Common myeloid progenitor, CD34-positive (primary cell): ENCODE results near the gene GOLGA1.

ENCODE experiments used
- CTCF ChIA-PET: fragments of 350-600 bp; sonication (Branson Sonifier 250); formaldehyde crosslinking; loops from one replicate; lab custom pipeline; 2021; ENCODE audit warnings: antibody characterized with exemption; lab: Charles Lee
- POLR2A ChIA-PET: fragments of 350-600 bp; sonication (Branson Sonifier 250); formaldehyde crosslinking; loops from one replicate; lab custom pipeline; 2021; ENCODE audit warnings: antibody characterized with exemption; lab: Charles Lee
- DNase-seq, 3 donors: peaks; one replicate each; pipeline versions ENCODE4 v3.0.0 to v3.0.0-alpha.2; 2013
- H3K27ac ChIP-seq, 2 experiments: 1 replicate in 1 of 2; 2 replicates in 1 of 2; pipeline ENCODE4 v1.7.0; 2013; ENCODE audit warnings: inconsistent platforms in 2 of 2, low read length in 2 of 2, mild to moderate bottlenecking in 2 of 2, low read depth in 1 of 2, moderate library complexity in 1 of 2; ENCODE audit not compliant: severe bottlenecking in 2 of 2, insufficient read depth in 1 of 2, poor library complexity in 1 of 2
- H3K27me3 ChIP-seq, 5 experiments: replicated peaks in 2 of 5; 1 replicate in 3 of 5; 2 replicates in 2 of 5; pipeline versions ENCODE4 v1.6.1 to v1.7.0; 2013; ENCODE audit warnings: low read length in 4 of 5, mild to moderate bottlenecking in 2 of 5, moderate library complexity in 2 of 5, inconsistent platforms in 1 of 5; ENCODE audit not compliant: insufficient read depth in 5 of 5, control insufficient read depth in 4 of 5
- H3K36me3 ChIP-seq, 4 experiments: 1 replicate in 2 of 4; 2 replicates in 2 of 4; pipeline versions ENCODE4 v1.6.1 to v1.7.0; 2013; ENCODE audit warnings: low read length in 3 of 4, control low read depth in 1 of 4, mild to moderate bottlenecking in 1 of 4; ENCODE audit not compliant: control insufficient read depth in 4 of 4, insufficient read depth in 4 of 4
- H3K4me1 ChIP-seq, 4 experiments: 1 replicate in 3 of 4; 2 replicates in 1 of 4; pipeline versions ENCODE4 v1.6.1 to v1.7.1; 2013; ENCODE audit warnings: low read length in 3 of 4, mild to moderate bottlenecking in 3 of 4, control low read depth in 1 of 4, inconsistent platforms in 1 of 4, moderate library complexity in 1 of 4; ENCODE audit not compliant: control insufficient read depth in 4 of 4, insufficient read depth in 4 of 4; ENCODE audit errors: control extremely low read depth in 1 of 4
- H3K4me3 ChIP-seq, 7 experiments: 1 replicate in 4 of 7; 2 replicates in 3 of 7; pipeline versions ENCODE4 v1.5.1 to v1.7.0; 2013; ENCODE audit warnings: mild to moderate bottlenecking in 7 of 7, low read length in 6 of 7, moderate library complexity in 6 of 7, inconsistent platforms in 2 of 7, low read depth in 2 of 7, control low read depth in 1 of 7; ENCODE audit not compliant: insufficient read depth in 4 of 7, control insufficient read depth in 1 of 7; ENCODE audit errors: extremely low read depth in 1 of 7
- H3K9me3 ChIP-seq, 5 experiments: 1 replicate in 4 of 5; 2 replicates in 1 of 5; pipeline versions ENCODE4 v1.6.1 to v1.7.1; 2013; ENCODE audit warnings: low read length in 4 of 5, mild to moderate bottlenecking in 2 of 5, inconsistent platforms in 1 of 5, low read depth in 1 of 5, moderate library complexity in 1 of 5; ENCODE audit not compliant: control insufficient read depth in 4 of 5, insufficient read depth in 2 of 5; ENCODE audit errors: control extremely low read depth in 1 of 5
- WGBS: methylation state at CpG from one replicate; pipeline ENCODE4 v1.1.5; 2013; ENCODE audit not compliant: insufficient coverage; 5-methylcytosine and 5-hydroxymethylcytosine counted together

The GOLGA1 gene

DNA sequence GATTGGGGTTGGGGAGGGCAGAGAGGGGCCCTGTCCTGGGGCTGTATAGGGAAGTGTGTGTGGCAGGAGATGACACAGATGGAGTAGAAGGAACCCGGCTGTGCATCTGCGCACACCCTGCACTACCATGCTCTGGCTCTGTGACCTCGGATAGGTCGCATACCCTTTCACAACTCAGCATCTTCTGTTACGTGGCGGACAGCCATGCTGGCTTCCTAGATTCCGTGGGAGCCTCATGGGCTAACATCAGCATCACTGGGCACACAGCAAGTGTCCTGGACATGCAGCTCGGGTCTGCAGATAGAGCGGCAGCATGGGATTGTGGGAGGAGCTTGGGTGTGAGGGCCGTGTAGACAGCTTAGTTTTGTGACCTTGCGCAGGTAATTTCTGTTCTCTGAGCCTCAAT is 69.7 kb downstream of the GOLGA1 start:
- POLR2A ChIA-PET = interaction anchor here (1.6 kb wide), 1 partner anchor 11 kb away, joined by 4 read pairs; no protein-coding TSS in a partner anchor

DNA sequence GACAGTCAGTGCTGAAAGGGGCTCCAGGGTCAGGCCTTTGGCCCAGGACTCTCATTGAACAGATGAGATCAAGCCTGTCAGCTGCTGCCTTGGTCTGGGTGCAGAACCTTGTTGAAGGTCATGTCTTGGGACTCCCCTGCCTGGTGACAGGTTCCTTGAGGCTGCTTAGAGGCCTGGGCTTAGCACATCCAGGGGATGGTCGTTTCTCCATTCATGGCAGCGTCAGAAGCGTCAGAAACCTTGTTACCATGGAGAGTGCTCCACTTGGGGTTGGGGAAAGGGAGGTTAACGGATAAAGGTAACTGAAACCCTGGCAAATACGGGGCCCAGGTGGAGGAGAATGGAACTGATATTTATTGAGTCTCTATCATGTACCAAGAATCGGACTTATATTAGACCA is 70.2 kb downstream of the GOLGA1 start:
- 46% methylated on average over 4 of the region's 6 CpGs for WGBS
- peak overlapping the region; percentile 95 to 98 for H3K27ac ChIP-seq
- no peaks in the 10 kb centered on the region for H3K27me3 ChIP-seq
- POLR2A ChIA-PET = no interaction called here
- H3K4me1 ChIP-seq = peaks cover 9 to 38% (median 33%) of the 10 kb centered on the region in 4 experiments
- CTCF ChIA-PET = interaction anchor here (0.6 to 2.3 kb wide), 5 partner anchors 10 to 254 kb away, joined by 3 to 9 read pairs (median 4); no protein-coding TSS in a partner anchor
- peak overlapping the region; percentile 18 to 95 (median 91) for H3K4me3 ChIP-seq
- H3K36me3 ChIP-seq = peaks cover 3 to 43% (median 30%) of the 10 kb centered on the region in 4 experiments
- H3K9me3 ChIP-seq = no peaks in the 10 kb centered on the region
- peak in 2 of 3 donors; percentile 20 to 33 for DNase-seq

More for the DNA sequence above, 69.7 kb downstream of the GOLGA1 start:
- Histone ChIP-seq H3K36me3 (peaks cover 3 to 46% (median 33%) of the 10 kb centered on the region in 4 experiments), H3K4me1 (peaks cover 9 to 38% (median 33%) of the 10 kb centered on the region in 4 experiments), H3K27ac (peak overlapping the region; percentile 95 to 98), H3K4me3 (peak overlapping the region in 6 of 7 experiments; percentile 35 to 95 (median 92)), H3K9me3 (no peaks in the 10 kb centered on the region), H3K27me3 (no peaks in the 10 kb centered on the region)
- WGBS = 76% methylated on average over 11 of the region's 11 CpGs
- DNase-seq = peak in 1 of 3 donors; percentile 17
- CTCF ChIA-PET = interaction anchor here (0.6 to 1.3 kb wide), 3 partner anchors 10 to 254 kb away, joined by 3 to 5 read pairs (median 3); no protein-coding TSS in a partner anchor

DNA sequence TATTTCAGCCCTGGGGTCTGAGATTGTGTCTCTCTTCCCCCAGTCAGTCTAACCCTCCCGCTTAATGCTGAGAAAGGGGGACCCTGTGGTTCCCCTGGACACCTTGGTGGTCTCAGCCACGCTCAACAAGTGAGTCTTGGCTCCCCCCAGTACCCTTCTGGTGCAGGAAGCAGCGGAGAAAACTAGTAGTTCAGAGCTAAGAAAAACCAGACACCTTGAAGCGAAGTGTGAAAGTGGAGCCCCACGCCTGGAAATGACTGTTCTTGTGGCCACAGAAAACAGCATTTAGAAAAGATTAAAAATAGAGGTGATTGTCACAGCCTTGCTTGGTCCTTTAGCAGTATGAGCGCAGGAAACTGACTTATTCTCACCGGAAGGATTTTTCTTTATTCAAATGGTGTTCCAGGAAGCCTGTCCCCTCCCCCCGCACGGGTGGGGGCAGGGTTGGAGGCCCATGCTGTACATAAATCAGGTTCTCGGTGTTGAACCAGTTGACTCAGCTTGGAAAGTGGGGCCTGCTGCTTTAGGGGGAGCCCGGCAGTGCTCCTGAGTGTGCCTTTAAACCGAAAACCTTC is 70.8 kb downstream of the GOLGA1 start:
- POLR2A ChIA-PET = interaction anchor here (0.5 kb wide), 1 partner anchor 80 kb away, joined by 3 read pairs; no protein-coding TSS in a partner anchor
- peaks cover 9 to 38% (median 33%) of the 10 kb centered on the region in 4 experiments for H3K4me1 ChIP-seq
- H3K27me3 ChIP-seq = no peaks in the 10 kb centered on the region
- peaks cover 3 to 36% (median 23%) of the 10 kb centered on the region in 4 experiments for H3K36me3 ChIP-seq
- peak overlapping the region; percentile 95 to 98 for H3K27ac ChIP-seq
- CTCF ChIA-PET = interaction anchor here (1.2 to 2.3 kb wide), 2 partner anchors 12 to 24 kb away, joined by 4 to 9 read pairs; no protein-coding TSS in a partner anchor
- WGBS = 0% methylated on average over 10 of the region's 12 CpGs
- H3K4me3 ChIP-seq = peak overlapping the region; percentile 83 to 95 (median 92)
- peak; percentile 53 to 84 (median 84) for DNase-seq
- no peaks in the 10 kb centered on the region for H3K9me3 ChIP-seq

DNA sequence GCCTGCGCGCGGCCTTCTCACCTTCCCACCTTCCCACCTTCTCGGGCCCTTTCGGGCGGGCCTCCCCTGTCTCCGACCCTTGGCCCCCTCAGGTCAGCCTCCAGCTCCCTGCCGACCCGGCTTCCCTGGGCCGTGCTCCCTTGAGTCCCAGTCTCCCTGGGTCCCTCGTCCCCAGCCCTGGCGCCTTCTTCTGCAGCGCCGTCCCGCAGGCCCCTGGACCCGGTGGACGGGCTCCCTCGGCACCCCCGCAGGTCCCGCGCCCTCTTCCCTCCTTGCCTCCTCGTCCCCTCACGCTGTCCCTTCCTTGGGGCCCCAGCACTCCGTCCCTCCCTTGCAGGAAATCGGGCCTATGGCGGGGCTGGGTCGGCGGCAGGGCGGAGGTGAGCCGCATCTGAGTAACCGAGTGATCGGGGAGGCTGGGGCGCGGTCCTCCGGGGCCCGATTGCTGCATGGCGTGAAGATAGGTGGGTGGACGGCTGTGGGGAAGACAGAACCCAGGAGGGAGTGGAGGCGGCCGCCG is 71.4 kb downstream of the GOLGA1 start:
- CTCF ChIA-PET = interaction anchor here (0.9 to 2.3 kb wide), 3 partner anchors 12 to 24 kb away, joined by 3 to 9 read pairs (median 4); partner anchors contain the start of gene WDR38

DNA sequence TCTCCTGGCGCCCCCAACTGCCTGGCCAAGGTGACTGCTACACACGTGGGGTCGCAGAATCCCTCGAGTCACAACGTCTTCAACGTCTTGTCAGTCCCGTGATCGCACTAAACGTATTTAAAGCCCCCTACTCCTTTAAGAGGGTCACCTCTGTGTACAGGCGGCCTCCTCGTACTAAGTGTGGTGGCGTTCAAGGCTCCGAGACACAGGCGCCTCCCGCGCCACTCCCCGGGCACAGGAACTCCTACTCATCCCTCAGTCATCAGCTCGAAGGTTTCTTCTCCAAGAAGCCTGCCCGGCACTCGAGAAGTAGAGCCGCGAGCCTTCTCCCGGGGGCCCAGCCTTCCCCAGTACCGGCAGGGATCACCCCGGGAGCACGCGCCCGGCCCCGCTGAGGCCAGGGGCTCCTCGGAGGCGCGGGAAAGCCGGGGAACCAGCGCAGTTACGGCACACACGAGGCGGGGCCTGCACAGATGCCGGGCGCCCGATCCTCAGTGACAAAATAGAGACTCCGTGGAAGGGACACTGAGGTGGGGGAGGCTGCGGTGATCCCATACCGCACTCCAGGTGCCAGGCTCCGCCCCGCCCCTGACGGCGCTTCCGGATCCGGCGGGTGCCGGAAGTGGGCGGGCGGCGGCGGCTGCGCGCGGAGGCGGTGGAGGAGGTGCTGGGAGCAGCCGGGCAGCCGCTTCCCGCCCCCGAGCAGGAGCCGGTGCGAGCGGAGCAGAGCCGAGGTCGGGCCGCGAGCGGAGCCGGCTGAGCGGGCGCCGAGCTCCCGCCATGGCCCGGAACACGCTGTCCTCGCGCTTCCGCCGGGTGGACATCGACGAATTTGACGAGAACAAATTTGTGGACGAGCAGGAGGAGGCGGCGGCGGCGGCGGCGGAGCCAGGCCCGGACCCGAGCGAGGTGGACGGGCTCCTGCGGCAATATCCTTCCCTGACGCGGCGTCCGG is 72.1 kb downstream of the GOLGA1 start:
- 0% methylated on average over 86 of the region's 101 CpGs for WGBS
- peak overlapping the region; percentile 95 to 98 for H3K27ac ChIP-seq
- peak; percentile 90 to 96 (median 96) for DNase-seq
- H3K4me3 ChIP-seq = peak overlapping the region; percentile 83 to 95 (median 92)
- no peaks in the 10 kb centered on the region for H3K27me3 ChIP-seq
- peaks cover 9 to 38% (median 33%) of the 10 kb centered on the region in 4 experiments for H3K4me1 ChIP-seq
- peaks cover 3 to 25% (median 13%) of the 10 kb centered on the region in 4 experiments for H3K36me3 ChIP-seq
- POLR2A ChIA-PET = interaction anchor here (0.6 kb wide), 1 partner anchor 95 kb away, joined by 3 read pairs; no protein-coding TSS in a partner anchor
- CTCF ChIA-PET = interaction anchor here (0.9 to 2.3 kb wide), 2 partner anchors 15 to 25 kb away, joined by 3 to 9 read pairs; partner anchors contain the start of gene WDR38
- no peaks in the 10 kb centered on the region for H3K9me3 ChIP-seq

More for the DNA sequence above, 71.4 kb downstream of the GOLGA1 start:
- DNase-seq = no peak
- POLR2A ChIA-PET = interaction anchor here (0.6 kb wide), 1 partner anchor 95 kb away, joined by 3 read pairs; no protein-coding TSS in a partner anchor
- peaks cover 3 to 31% (median 19%) of the 10 kb centered on the region in 4 experiments for H3K36me3 ChIP-seq
- no peaks in the 10 kb centered on the region for H3K9me3 ChIP-seq
- 0% methylated on average over 24 of the region's 41 CpGs for WGBS
- peak overlapping the region; percentile 83 to 95 (median 92) for H3K4me3 ChIP-seq
- H3K4me1 ChIP-seq = peaks cover 9 to 38% (median 33%) of the 10 kb centered on the region in 4 experiments
- no peaks in the 10 kb centered on the region for H3K27me3 ChIP-seq
- H3K27ac ChIP-seq = peak overlapping the region; percentile 95 to 98

DNA sequence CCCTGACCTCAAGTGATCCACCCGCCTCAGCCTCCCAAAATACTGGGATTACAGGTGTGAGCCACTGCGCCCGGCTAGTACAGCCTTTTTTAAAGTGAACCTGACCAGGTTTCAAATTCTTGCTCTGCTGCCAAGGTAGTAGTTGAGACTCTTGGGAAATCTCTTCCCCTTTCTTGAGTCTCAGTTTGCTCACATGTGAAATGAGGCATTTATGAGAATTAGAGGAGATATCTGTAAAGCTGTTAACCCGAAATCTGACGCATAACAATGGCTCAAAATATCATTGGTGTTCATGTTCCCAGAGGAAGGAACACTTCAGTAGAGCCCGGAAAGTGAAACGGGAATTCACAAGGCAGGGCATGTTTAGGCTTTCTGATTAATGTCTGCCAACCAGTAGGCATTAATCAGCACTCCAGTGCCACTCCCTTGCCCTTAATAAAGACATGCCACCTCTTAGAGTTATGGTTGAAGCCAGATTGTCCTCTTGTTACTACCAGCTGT is 77.5 kb downstream of the GOLGA1 start:
- H3K4me3 ChIP-seq = no peak overlapping the region
- H3K27me3 ChIP-seq = no peaks in the 10 kb centered on the region
- WGBS = 80% methylated on average over 5 of the region's 7 CpGs
- peaks cover 14 to 48% (median 37%) of the 10 kb centered on the region in 4 experiments for H3K4me1 ChIP-seq
- CTCF ChIA-PET = interaction anchor here (1.0 to 21.5 kb wide), 6 partner anchors 14 to 231 kb away, joined by 3 to 547 read pairs (median 4); partner anchors contain the start of genes NR6A1 and OLFML2A
- DNase-seq = no peak
- H3K36me3 ChIP-seq = peaks cover 7 to 29% (median 24%) of the 10 kb centered on the region in 4 experiments
- POLR2A ChIA-PET = interaction anchor here (0.7 to 2.3 kb wide), 2 partner anchors 10 to 205 kb away, joined by 3 to 7 read pairs; partner anchors contain the start of gene WDR38
- no peak overlapping the region for H3K27ac ChIP-seq
- H3K9me3 ChIP-seq = no peaks in the 10 kb centered on the region
